Gastrocnemius medialis (tissue), 4 donors: ENCODE results near the gene SLC16A1. TPM values are rescaled to one million over a fixed set of nuclear protein-coding genes. Genes with fewer than 3 reads are reported as not detected.

ENCODE experiments used
- ATAC-seq, 2 donors: fragments of 150-250 bp; one replicate each; pipeline ENCODE4 v1.9.1; 2016
- DNase-seq, 2 donors: peaks; one replicate each; pipeline ENCODE4 v3.0.0-alpha.2; 2019
- H3K27ac ChIP-seq, 4 donors: fragments of 200-600 bp; sonication (generic); 1 replicate in 1 of 4; 2 replicates in 3 of 4; pipeline ENCODE4 v1.5.1; 2016 to 2018; ENCODE audit warnings: mild to moderate bottlenecking in 2 of 4, moderate library complexity in 1 of 4
- H3K27me3 ChIP-seq, 3 donors: fragments of 200-600 bp; sonication (generic) in 2 of 3; 1 replicate in 1 of 3; 2 replicates in 2 of 3; pipeline versions ENCODE4 v1.5.1 to v1.6.0; 2016 to 2019; ENCODE audit warnings: mild to moderate bottlenecking in 1 of 3, moderate library complexity in 1 of 3
- H3K36me3 ChIP-seq, 2 donors: fragments of 200-600 bp; sonication (generic) in 1 of 2; one replicate each; pipeline ENCODE4 v1.5.1; 2017 to 2018
- H3K4me1 ChIP-seq, 2 donors: fragments of 200-600 bp; sonication (generic) in 1 of 2; one replicate each; pipeline ENCODE4 v1.5.1; 2016 to 2017; ENCODE audit warnings: mild to moderate bottlenecking in 2 of 2
- H3K4me3 ChIP-seq, 4 donors: fragments of 200-600 bp; sonication (generic) in 3 of 4; 1 replicate in 1 of 4; 2 replicates in 3 of 4; pipeline ENCODE4 v1.5.1; 2016 to 2019; ENCODE audit warnings: mild to moderate bottlenecking in 2 of 4
- H3K9me3 ChIP-seq, 3 donors: fragments of 200-600 bp; sonication (generic) in 2 of 3; 1 replicate in 1 of 3; 2 replicates in 2 of 3; pipeline ENCODE4 v1.5.1; 2016 to 2019
- POLR2A ChIP-seq, 2 donors: fragments of 450-650 bp; IDR thresholded peaks; one replicate each; pipeline ENCODE4 v1.6.1; 2017; ENCODE audit warnings: antibody characterized with exemption in 2 of 2, mild to moderate bottlenecking in 2 of 2, moderate library complexity in 2 of 2
- in situ Hi-C, 4 donors: fragments of 200-750 bp; cut with MboI; loops; one replicate each; pipeline versions ENCODE4 v1.15.0 to v1.8.0; 2017; ENCODE audit warnings: low sequenced_read_pairs in 4 of 4
- intact Hi-C: fragments of 100-400 bp; cut with DNase I; formaldehyde crosslinking; loops from one replicate; pipeline ENCODE4 v1.15.1; 2023; ENCODE audit warnings: low total_unique reads
- total RNA-seq, 4 donors: library from RNA; depleted of rRNA; stranded (reverse); fragments of >200 nt; gene quantifications; one replicate each; pipeline versions ENCODE4 v1.1.0 to v1.2.3, GENCODE V29; 2016
- TF ChIP-seq, protein P1 (sequence below), 5 experiments: fragments of 450-650 bp in 3 of 5; fragments of 200-600 bp in 2 of 5; sonication (generic) in 2 of 5; IDR thresholded peaks in 4 of 5; conservative IDR thresholded peaks in 1 of 5; 1 replicate in 4 of 5; 2 replicates in 1 of 5; pipeline ENCODE4 v1.5.1; 2016 to 2019; ENCODE audit warnings: antibody characterized with exemption in 5 of 5, mild to moderate bottlenecking in 3 of 5, moderate library complexity in 3 of 5

SLC16A1 gene
- total RNA-seq, 4 donors from 2014 or later: 26.5 to 41.6 (median 36.2) TPM

DNA sequence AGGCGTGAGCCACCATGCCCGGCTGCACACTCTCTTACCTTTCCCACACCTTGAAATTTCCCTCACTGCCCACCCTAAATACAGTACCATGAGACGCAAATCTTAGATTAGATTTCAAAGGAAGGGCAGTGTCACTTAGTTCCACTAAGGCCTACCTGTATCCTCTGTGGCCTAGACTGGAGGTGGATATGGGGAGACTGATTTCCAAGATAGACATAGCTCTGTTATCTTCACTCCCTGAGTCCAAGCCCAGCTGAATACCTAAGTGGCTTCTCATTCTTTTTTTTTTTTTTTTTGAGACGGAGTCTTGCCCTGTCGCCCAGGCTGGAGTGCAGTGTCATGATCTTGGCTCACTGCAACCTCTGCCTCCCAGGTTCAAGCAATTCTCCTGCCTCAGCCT, 89.0 kb downstream of the SLC16A1 start:
- H3K36me3 ChIP-seq: no peaks in the 10 kb centered on the region
- no peak for DNase-seq
- no peak for ATAC-seq
- no peaks in the 10 kb centered on the region for H3K9me3 ChIP-seq
- H3K27ac ChIP-seq: no peak overlapping the region
- no peaks in the 10 kb centered on the region for H3K4me1 ChIP-seq
- H3K27me3 ChIP-seq: no peaks in the 10 kb centered on the region
- in situ Hi-C loops: no loop called here
- no peak overlapping the region for H3K4me3 ChIP-seq
- no peak for TF ChIP-seq POLR2A (IDR thresholded peaks at IDR 0.05)
- TF ChIP-seq, protein P1, sequence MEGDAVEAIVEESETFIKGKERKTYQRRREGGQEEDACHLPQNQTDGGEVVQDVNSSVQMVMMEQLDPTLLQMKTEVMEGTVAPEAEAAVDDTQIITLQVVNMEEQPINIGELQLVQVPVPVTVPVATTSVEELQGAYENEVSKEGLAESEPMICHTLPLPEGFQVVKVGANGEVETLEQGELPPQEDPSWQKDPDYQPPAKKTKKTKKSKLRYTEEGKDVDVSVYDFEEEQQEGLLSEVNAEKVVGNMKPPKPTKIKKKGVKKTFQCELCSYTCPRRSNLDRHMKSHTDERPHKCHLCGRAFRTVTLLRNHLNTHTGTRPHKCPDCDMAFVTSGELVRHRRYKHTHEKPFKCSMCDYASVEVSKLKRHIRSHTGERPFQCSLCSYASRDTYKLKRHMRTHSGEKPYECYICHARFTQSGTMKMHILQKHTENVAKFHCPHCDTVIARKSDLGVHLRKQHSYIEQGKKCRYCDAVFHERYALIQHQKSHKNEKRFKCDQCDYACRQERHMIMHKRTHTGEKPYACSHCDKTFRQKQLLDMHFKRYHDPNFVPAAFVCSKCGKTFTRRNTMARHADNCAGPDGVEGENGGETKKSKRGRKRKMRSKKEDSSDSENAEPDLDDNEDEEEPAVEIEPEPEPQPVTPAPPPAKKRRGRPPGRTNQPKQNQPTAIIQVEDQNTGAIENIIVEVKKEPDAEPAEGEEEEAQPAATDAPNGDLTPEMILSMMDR (IDR thresholded peaks at IDR 0.05 in 4 of 5, conservative IDR thresholded peaks at IDR 0.05 in 1 of 5): no peak
- intact Hi-C loops: no loop called here

DNA sequence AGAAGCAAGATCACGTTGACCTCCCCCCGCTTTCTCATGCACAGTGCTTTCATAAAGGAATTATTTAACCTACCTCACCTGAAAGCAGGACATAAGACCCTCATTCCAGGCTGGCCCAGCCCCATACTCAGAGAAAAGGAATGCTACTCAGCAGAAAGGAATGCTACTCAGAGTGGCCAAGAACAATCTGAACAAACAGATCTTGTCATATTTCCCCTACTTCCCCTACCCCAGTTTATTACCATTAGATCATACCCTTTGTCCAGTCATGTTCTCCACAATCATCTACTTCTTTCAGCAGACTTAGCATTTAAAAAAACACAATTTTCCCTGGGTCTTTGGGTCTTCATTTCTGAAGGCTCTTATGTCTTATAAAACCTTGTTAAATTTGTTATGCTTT, 89.8 kb downstream of the SLC16A1 start:
- no peaks in the 10 kb centered on the region for H3K9me3 ChIP-seq
- intact Hi-C loops: no loop called here
- H3K4me3 ChIP-seq: no peak overlapping the region
- TF ChIP-seq, protein P1 (IDR thresholded peaks at IDR 0.05 in 4 of 5, conservative IDR thresholded peaks at IDR 0.05 in 1 of 5): no peak
- no peak for TF ChIP-seq POLR2A (IDR thresholded peaks at IDR 0.05)
- H3K4me1 ChIP-seq: no peaks in the 10 kb centered on the region
- H3K27me3 ChIP-seq: no peaks in the 10 kb centered on the region
- in situ Hi-C loops: no loop called here
- H3K36me3 ChIP-seq: no peaks in the 10 kb centered on the region
- DNase-seq (no peak), ATAC-seq (no peak)
- no peak overlapping the region for H3K27ac ChIP-seq

DNA sequence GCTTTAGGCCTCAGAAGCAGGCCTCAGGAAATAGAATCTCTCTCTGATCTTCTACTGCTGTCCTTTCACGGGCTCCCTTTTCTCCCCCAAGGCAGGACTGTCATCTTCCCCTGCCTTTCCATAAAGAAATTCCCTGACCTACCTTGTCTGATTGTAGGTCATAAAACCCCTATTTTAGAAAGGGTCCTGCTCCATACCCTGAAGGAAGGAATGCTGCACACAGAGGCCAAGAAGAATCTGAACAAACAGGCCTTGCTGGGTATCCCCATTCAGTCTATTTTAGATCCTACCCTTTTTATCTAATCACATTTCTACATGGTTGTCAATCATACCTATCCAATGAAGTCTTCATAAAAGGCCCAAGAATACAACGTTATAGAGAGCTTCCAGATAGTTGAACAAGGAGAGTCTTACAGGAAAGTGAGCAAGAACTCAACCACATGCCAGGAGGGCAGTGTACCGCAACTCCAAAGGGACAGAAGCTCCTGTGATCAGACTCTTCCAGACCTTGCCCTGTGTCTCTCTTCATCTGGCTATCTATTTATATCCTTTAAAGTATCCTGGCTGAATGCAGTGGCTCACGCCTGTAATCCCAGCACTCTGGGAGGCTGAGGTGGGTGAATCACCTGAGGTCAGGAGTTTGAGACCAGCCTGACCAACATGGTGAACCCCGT, 93.1 kb downstream of the SLC16A1 start:
- Histone ChIP-seq H3K36me3 (no peaks in the 10 kb centered on the region), H3K4me1 (no peaks in the 10 kb centered on the region), H3K27ac (no peak overlapping the region), H3K27me3 (no peaks in the 10 kb centered on the region), H3K4me3 (no peak overlapping the region), H3K9me3 (no peaks in the 10 kb centered on the region)
- ATAC-seq: no peak
- no peak for TF ChIP-seq POLR2A (IDR thresholded peaks at IDR 0.05)
- TF ChIP-seq, protein P1 (IDR thresholded peaks at IDR 0.05 in 4 of 5, conservative IDR thresholded peaks at IDR 0.05 in 1 of 5): no peak
- intact Hi-C loops (no loop called here), in situ Hi-C loops (no loop called here)
- no peak for DNase-seq

Other genes with a start within 250 kb of the SLC16A1 start
- 10 to 100 TPM; 33.1 to 86.5 (median 64.3) TPM for gene RHOC, start 249.1 kb downstream of the SLC16A1 start, total RNA-seq
- gene PPM1J, start 240.9 kb downstream of the SLC16A1 start, total RNA-seq: 1 to 10 TPM; 4.2 to 5.4 (median 4.8) TPM
- gene LRIG2, start 117.0 kb upstream of the SLC16A1 start, total RNA-seq: 1 to 10 TPM; 4.8 to 9.0 (median 8.9) TPM